Ishikawa (cell line): ENCODE data around the gene BEND6.

Experiments
- TAF1 ChIP-seq: IDR thresholded peaks from 2 replicates; pipeline ENCODE4 v1.6.1; 2012; ENCODE audit warnings: low read depth, mild to moderate bottlenecking
- TCF12 ChIP-seq: IDR thresholded peaks from 2 replicates; pipeline ENCODE4 v1.6.1; 2012; ENCODE audit warnings: low read depth
- YY1 ChIP-seq: IDR thresholded peaks from 2 replicates; pipeline ENCODE4 v1.6.1; 2012; ENCODE audit warnings: low read depth

DNA sequence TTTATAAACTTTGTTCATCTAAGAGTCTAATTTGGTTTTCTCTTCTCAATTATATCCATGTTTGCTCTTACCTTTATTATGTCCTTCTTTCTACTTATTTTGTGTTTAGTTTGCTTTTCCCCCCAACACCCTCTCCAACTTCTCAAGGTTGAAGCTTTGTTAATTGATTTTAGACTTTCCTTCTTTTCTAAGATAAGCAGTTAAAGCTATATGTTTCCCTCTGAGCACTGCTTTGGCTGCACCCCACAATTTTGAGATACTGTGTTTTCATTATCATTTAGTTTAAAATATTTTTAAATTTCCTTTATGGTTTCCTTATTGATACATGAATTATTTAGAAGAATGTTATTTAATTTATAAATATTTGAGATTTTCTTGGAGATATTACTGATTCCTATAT is 13.9 kb upstream of the BEND6 start:
- TF ChIP-seq TCF12 (no peak), TAF1 (no peak), YY1 (no peak)
